HEK293T (cell line): ENCODE results near the gene ELMOD3.
"Not testable (repeated sequence)": the region's sequence is repeated elsewhere in the genome, so short reads cannot be mapped to it uniquely, and the experiment has no call there.

Experiments
- CTCF ChIA-PET: fragments of 350-600 bp; formaldehyde crosslinking; extraction: SDS; loops from one replicate; lab custom pipeline; 2021; ENCODE audit warnings: antibody characterized with exemption, inconsistent platforms; lab: Yijun Ruan, JAX
- POLR2A ChIA-PET: fragments of 350-600 bp; formaldehyde crosslinking; extraction: SDS; loops from one replicate; lab custom pipeline; 2020; ENCODE audit warnings: antibody characterized with exemption, inconsistent platforms; lab: Yijun Ruan, JAX
- DNase-seq: peaks from one replicate; pipeline ENCODE4 v3.0.0; 2012; ENCODE audit warnings: mixed read lengths; ENCODE audit errors: extremely low spot score
- ARNT ChIP-seq: fragments of 450-650 bp; IDR thresholded peaks from 2 replicates; pipeline ENCODE4 v1.6.1; 2017; ENCODE audit warnings: mild to moderate bottlenecking
- BHLHE40 ChIP-seq: fragments of 450-650 bp; IDR thresholded peaks from 2 replicates; pipeline ENCODE4 v1.6.1; 2016; ENCODE audit warnings: mild to moderate bottlenecking, moderate library complexity, borderline replicate concordance
- CTBP1 ChIP-seq: fragments of 450-650 bp; IDR thresholded peaks from 2 replicates; pipeline ENCODE4 v1.6.1; 2016; ENCODE audit warnings: borderline replicate concordance
- ELF4 ChIP-seq: fragments of 450-650 bp; IDR thresholded peaks from 2 replicates; pipeline ENCODE4 v1.6.1; 2017; ENCODE audit warnings: antibody characterized with exemption
- FOXA1 ChIP-seq: fragments of 450-650 bp; IDR thresholded peaks from 2 replicates; pipeline ENCODE4 v1.6.1; 2016; ENCODE audit warnings: mild to moderate bottlenecking
- FOXK2 ChIP-seq: fragments of 450-650 bp; IDR thresholded peaks from 2 replicates; pipeline ENCODE4 v1.6.1; 2016; ENCODE audit warnings: mild to moderate bottlenecking
- FOXM1 ChIP-seq: fragments of 450-650 bp; IDR thresholded peaks from 2 replicates; pipeline ENCODE4 v1.6.1; 2017; ENCODE audit warnings: mild to moderate bottlenecking, borderline replicate concordance
- HDGF ChIP-seq: fragments of 450-650 bp; IDR thresholded peaks from 2 replicates; pipeline ENCODE4 v1.6.1; 2017; ENCODE audit warnings: antibody characterized with exemption, borderline replicate concordance
- L3MBTL2 ChIP-seq: fragments of 450-650 bp; conservative IDR thresholded peaks from 2 replicates; pipeline ENCODE4 v1.6.1; 2016; ENCODE audit warnings: mild to moderate bottlenecking
- LEF1 ChIP-seq: fragments of 450-650 bp; IDR thresholded peaks from 2 replicates; pipeline ENCODE4 v1.6.1; 2017; ENCODE audit warnings: mild to moderate bottlenecking, borderline replicate concordance
- NFRKB ChIP-seq: fragments of 450-650 bp; IDR thresholded peaks from 2 replicates; pipeline ENCODE4 v1.6.1; 2016; ENCODE audit warnings: mild to moderate bottlenecking, moderate library complexity
- PKNOX1 ChIP-seq: fragments of 450-650 bp; IDR thresholded peaks from 2 replicates; pipeline ENCODE4 v1.6.1; 2016
- SP1 ChIP-seq: fragments of 450-650 bp; IDR thresholded peaks from 2 replicates; pipeline ENCODE4 v1.6.1; 2017
- SUZ12 ChIP-seq: fragments of 450-650 bp; IDR thresholded peaks from 2 replicates; pipeline ENCODE4 v1.6.1; 2016; ENCODE audit warnings: mild to moderate bottlenecking
- TARDBP ChIP-seq: fragments of 450-650 bp; IDR thresholded peaks from 2 replicates; pipeline ENCODE4 v1.6.1; 2016
- ZNF384 ChIP-seq: fragments of 450-650 bp; IDR thresholded peaks from 2 replicates; pipeline ENCODE4 v1.6.1; 2016

ELMOD3 gene

GRCh38 chr2:85438201-85439024, 83.8 kb downstream of the ELMOD3 start:
- POLR2A ChIA-PET = interaction anchor here (0.9 to 2.7 kb wide), 12 partner anchors 8 to 157 kb away, joined by 3 to 35 read pairs (median 8); partner anchors contain the start of genes GGCX, MAT2A, RNF181 and SH2D6
- CTCF ChIA-PET = interaction anchor here (1.6 kb wide), 1 partner anchor 100 kb away, joined by 4 read pairs; the partner anchor contains the start of gene MAT2A

GRCh38 chr2:85439025-85439472, 84.5 kb downstream of the ELMOD3 start:
- ChIA-PET CTCF (no interaction called here), POLR2A (interaction anchor here (1.0 to 2.7 kb wide), 6 partner anchors 11 to 122 kb away, joined by 3 to 35 read pairs (median 17); partner anchors contain the start of genes GGCX, MAT2A and SH2D6)
- DNase-seq = no peak
- TF ChIP-seq FOXK2 (no peak), PKNOX1 (no peak), CTBP1 (no peak), NFRKB (no peak), L3MBTL2 (no peak), FOXM1 (no peak), SUZ12 (no peak), ZNF384 (no peak), LEF1 (no peak), HDGF (no peak), SP1 (no peak), TARDBP (no peak), FOXA1 (no peak), BHLHE40 (no peak)

More at GRCh38 chr2:85438201-85439024, 83.8 kb downstream of the ELMOD3 start:
- no peak for DNase-seq
- TF ChIP-seq PKNOX1 (no peak), ZNF384 (no peak), BHLHE40 (no peak), NFRKB (no peak), LEF1 (no peak)

- DNase-seq, CTCF ChIA-PET: not testable (repeated sequence)
- POLR2A ChIA-PET = interaction anchor here (2.5 to 3.2 kb wide), 2 partner anchors 11 to 99 kb away, joined by 13 to 20 read pairs; partner anchors contain the start of gene MAT2A
Measured at GRCh38 chr2:85439569-85439968, 85.0 kb downstream of the ELMOD3 start.

GRCh38 chr2:85439986-85440385, 85.4 kb downstream of the ELMOD3 start:
- ChIA-PET CTCF (no interaction called here), POLR2A (interaction anchor here (3.2 kb wide), 1 partner anchor 98 kb away, joined by 13 read pairs; the partner anchor contains the start of gene MAT2A)
- no peak for DNase-seq
- TF ChIP-seq ARNT = no peak
- TF ChIP-seq HDGF = no peak
- no peak for TF ChIP-seq ELF4
- TF ChIP-seq LEF1 = no peak
- no peak for TF ChIP-seq L3MBTL2
- no peak for TF ChIP-seq FOXM1
- TF ChIP-seq ZNF384 = no peak
- no peak for TF ChIP-seq NFRKB

GRCh38 chr2:85440729-85441128, 86.2 kb downstream of the ELMOD3 start:
- no peak for DNase-seq
- TF ChIP-seq FOXM1 (no peak), ELF4 (no peak), BHLHE40 (no peak), HDGF (no peak), SP1 (no peak), NFRKB (no peak), L3MBTL2 (no peak), TARDBP (no peak), SUZ12 (no peak), FOXA1 (no peak), CTBP1 (no peak), LEF1 (no peak), ARNT (no peak), PKNOX1 (no peak), ZNF384 (no peak), FOXK2 (no peak)
- ChIA-PET CTCF (no interaction called here), POLR2A (interaction anchor here (3.2 kb wide), 1 partner anchor 98 kb away, joined by 13 read pairs; the partner anchor contains the start of gene MAT2A)
